Measurements from ENCODE around the gene WDR59. TPM values are rescaled to one million over a fixed set of nuclear protein-coding genes. Genes with fewer than 3 reads are reported as not detected.

Gene WDR59
- total and polyA plus RNA-seq, 2 donors (not counting 1 experiment from before 2014, with no cell fraction given), result 52.6 to 127 TPM

DNA sequence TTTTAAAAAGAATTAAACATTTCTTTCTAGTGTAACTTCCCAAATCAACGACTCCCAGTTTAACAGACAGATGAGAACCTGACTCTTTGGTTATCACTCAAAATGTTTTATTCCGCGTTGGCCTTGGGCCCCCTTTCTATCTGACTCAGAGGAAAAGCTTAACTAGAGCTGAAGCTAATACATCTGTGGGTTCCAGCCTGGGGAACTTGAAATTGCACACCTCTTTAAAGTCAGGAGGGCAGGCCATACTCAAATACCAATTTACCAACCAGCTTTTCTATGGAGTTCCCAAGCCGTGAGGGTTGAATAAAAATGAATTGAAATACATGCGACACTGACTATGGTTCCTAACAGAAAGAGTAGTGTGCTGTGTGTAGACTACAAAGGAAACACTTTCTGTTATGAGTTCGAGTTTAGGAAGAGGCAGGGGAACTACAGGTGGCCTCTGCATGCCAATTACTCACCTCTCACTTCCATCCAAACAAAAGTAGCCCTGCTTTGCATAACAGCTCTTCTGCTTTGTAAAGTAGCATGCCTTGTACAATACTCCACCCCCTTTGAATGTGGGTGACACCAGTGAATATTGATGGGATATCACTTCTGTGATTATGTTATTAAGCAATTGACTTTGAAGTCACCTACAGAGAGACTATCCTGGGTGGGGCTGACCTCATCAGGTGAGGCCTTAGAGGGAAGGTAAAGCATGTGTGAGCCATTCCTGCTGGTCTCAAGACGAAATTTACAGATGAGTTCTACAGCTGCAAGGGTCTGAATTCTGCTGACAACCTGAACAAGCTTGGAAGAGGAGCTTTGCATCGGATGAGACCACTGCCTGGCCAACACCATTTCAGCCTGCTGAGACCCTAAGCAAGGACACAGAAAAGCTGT lies 92.1 kb downstream of the WDR59 start:
- peak overlapping the region in 1 of 2 donors; percentile 30 for H3K27ac ChIP-seq (ENCODE audit: low read length in 2 of 2)
- H3K4me1 ChIP-seq (ENCODE audit: control insufficient read depth in 2 of 2, insufficient read depth in 2 of 2, low read length in 2 of 2), result no peaks in the 10 kb centered on the region
- DNase-seq (no peak), ATAC-seq (ENCODE audit: low read depth) (no peak)
- intact Hi-C loops (cut with micrococcal nuclease), result no loop called here
- no peaks in the 10 kb centered on the region for H4K20me1 ChIP-seq (ENCODE audit: control insufficient read depth, insufficient read depth, low read length, poor library complexity, severe bottlenecking)
- TF ChIP-seq, protein P1, sequence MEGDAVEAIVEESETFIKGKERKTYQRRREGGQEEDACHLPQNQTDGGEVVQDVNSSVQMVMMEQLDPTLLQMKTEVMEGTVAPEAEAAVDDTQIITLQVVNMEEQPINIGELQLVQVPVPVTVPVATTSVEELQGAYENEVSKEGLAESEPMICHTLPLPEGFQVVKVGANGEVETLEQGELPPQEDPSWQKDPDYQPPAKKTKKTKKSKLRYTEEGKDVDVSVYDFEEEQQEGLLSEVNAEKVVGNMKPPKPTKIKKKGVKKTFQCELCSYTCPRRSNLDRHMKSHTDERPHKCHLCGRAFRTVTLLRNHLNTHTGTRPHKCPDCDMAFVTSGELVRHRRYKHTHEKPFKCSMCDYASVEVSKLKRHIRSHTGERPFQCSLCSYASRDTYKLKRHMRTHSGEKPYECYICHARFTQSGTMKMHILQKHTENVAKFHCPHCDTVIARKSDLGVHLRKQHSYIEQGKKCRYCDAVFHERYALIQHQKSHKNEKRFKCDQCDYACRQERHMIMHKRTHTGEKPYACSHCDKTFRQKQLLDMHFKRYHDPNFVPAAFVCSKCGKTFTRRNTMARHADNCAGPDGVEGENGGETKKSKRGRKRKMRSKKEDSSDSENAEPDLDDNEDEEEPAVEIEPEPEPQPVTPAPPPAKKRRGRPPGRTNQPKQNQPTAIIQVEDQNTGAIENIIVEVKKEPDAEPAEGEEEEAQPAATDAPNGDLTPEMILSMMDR (IDR thresholded peaks at IDR 0.05), result no peak
- no peak overlapping the region for H3K9ac ChIP-seq (ENCODE audit: low read length)
- no peak overlapping the region for H3K4me3 ChIP-seq (ENCODE audit: control extremely low read depth in 1 of 5, extremely low read depth in 1 of 5, insufficient read depth in 1 of 5, low read depth in 2 of 5, low read length in 4 of 5)
- Mint-ChIP-seq H3K27ac (no peak overlapping the region), H3K4me3 (no peak overlapping the region), H3K27me3 (no peaks in the 10 kb centered on the region), H3K4me1 (no peaks in the 10 kb centered on the region), H3K9me3 (ENCODE audit: insufficient read depth) (no peaks in the 10 kb centered on the region)
- no peaks in the 10 kb centered on the region for H3K79me2 ChIP-seq (ENCODE audit: control insufficient read depth, insufficient read depth, low read length)
- ChIA-PET CTCF (interaction anchor here (1.3 to 1.7 kb wide), 2 partner anchors 30 to 31 kb away, joined by 4 read pairs; no protein-coding TSS in a partner anchor), POLR2A (no interaction called here)
- H3K27me3 ChIP-seq (replicated peaks in 1 of 4; ENCODE audit: control extremely low read depth in 1 of 4, control insufficient read depth in 3 of 4, insufficient read depth in 4 of 4, low read length in 3 of 4), result no peaks in the 10 kb centered on the region
- H3K9me3 ChIP-seq (ENCODE audit: control extremely low read depth in 1 of 3, control insufficient read depth in 2 of 3, insufficient read depth in 1 of 3, low read length in 2 of 3), result no peaks in the 10 kb centered on the region
- peaks cover 7 to 57% of the 10 kb centered on the region in 2 experiments for H3K36me3 ChIP-seq (replicated peaks in 1 of 2; ENCODE audit: control extremely low read depth in 1 of 2, control insufficient read depth in 1 of 2, extremely low read depth in 1 of 2, insufficient read depth in 2 of 2, low read length in 1 of 2)
- no peak overlapping the region for H2AFZ ChIP-seq (ENCODE audit: insufficient read depth, low read depth, low read length, poor library complexity, severe bottlenecking)
- 93% methylated on average over 5 of the region's 8 CpGs for WGBS (ENCODE audit: insufficient coverage)
- no peak overlapping the region for H3K4me2 ChIP-seq (replicated peaks; ENCODE audit: low read depth, low read length, poor library complexity, severe bottlenecking)

DNA sequence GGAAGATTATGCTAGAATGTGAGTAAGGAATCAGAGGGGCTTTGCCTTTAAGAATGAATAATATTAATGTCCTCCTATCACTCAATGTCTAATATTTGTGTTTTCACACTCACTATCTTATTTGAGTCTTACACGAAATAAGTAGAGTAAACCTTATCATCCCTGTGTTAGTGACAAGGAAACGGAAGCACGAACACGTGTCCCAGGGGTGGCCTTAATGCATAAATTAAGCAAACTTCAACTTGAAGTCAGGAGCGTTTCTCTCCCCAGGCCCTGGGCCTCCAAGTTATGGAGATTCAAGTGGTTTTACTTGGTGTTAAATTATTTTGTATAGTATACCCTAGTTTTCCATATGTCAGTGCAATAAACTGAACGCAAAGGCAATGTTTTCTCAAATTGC lies 96.0 kb downstream of the WDR59 start:
- 95% methylated on average over 4 of the region's 6 CpGs for WGBS (ENCODE audit: insufficient coverage)
- Histone ChIP-seq H3K36me3 (replicated peaks in 1 of 2; ENCODE audit: control extremely low read depth in 1 of 2, control insufficient read depth in 1 of 2, extremely low read depth in 1 of 2, insufficient read depth in 2 of 2, low read length in 1 of 2) (peaks cover 6 to 73% of the 10 kb centered on the region in 2 experiments), H3K27ac (ENCODE audit: low read length in 2 of 2) (no peak overlapping the region), H3K4me2 (replicated peaks; ENCODE audit: low read depth, low read length, poor library complexity, severe bottlenecking) (no peak overlapping the region), H2AFZ (ENCODE audit: insufficient read depth, low read depth, low read length, poor library complexity, severe bottlenecking) (no peak overlapping the region), H3K27me3 (replicated peaks in 1 of 4; ENCODE audit: control extremely low read depth in 1 of 4, control insufficient read depth in 3 of 4, insufficient read depth in 4 of 4, low read length in 3 of 4) (no peaks in the 10 kb centered on the region), H3K9ac (ENCODE audit: low read length) (no peak overlapping the region), H3K4me3 (ENCODE audit: control extremely low read depth in 1 of 5, extremely low read depth in 1 of 5, insufficient read depth in 1 of 5, low read depth in 2 of 5, low read length in 4 of 5) (no peak overlapping the region), H3K79me2 (ENCODE audit: control insufficient read depth, insufficient read depth, low read length) (no peaks in the 10 kb centered on the region), H4K20me1 (ENCODE audit: control insufficient read depth, insufficient read depth, low read length, poor library complexity, severe bottlenecking) (no peaks in the 10 kb centered on the region), H3K4me1 (ENCODE audit: control insufficient read depth in 2 of 2, insufficient read depth in 2 of 2, low read length in 2 of 2) (no peaks in the 10 kb centered on the region), H3K9me3 (ENCODE audit: control extremely low read depth in 1 of 3, control insufficient read depth in 2 of 3, insufficient read depth in 1 of 3, low read length in 2 of 3) (no peaks in the 10 kb centered on the region)
- ChIA-PET CTCF (no interaction called here), POLR2A (no interaction called here)
- no peaks in the 10 kb centered on the region for H3K9me3 Mint-ChIP-seq (ENCODE audit: insufficient read depth)
- no peaks in the 10 kb centered on the region for H3K27me3 Mint-ChIP-seq
- no peak for ATAC-seq (ENCODE audit: low read depth)
- H3K27ac Mint-ChIP-seq, result no peak overlapping the region
- H3K4me1 Mint-ChIP-seq, result no peaks in the 10 kb centered on the region
- TF ChIP-seq, protein P1 (IDR thresholded peaks at IDR 0.05), result no peak
- no peak for TF ChIP-seq EZH2 (IDR thresholded peaks at IDR 0.05; ENCODE audit: borderline replicate concordance, insufficient read depth, low read depth, low read length, poor library complexity, severe bottlenecking)
- H3K4me3 Mint-ChIP-seq, result no peak overlapping the region
- intact Hi-C loops (cut with micrococcal nuclease), result no loop called here
- no peak for DNase-seq
